RPMI8226 (cell line): ENCODE measurements around the gene CERS3.
"Not testable (repeated sequence)": the region's sequence is repeated elsewhere in the genome, so short reads cannot be mapped to it uniquely, and the experiment has no call there.

Source experiments
- DNase-seq: peaks from one replicate; pipeline ENCODE4 v3.0.0-alpha.2; 2015

Gene CERS3

DNA sequence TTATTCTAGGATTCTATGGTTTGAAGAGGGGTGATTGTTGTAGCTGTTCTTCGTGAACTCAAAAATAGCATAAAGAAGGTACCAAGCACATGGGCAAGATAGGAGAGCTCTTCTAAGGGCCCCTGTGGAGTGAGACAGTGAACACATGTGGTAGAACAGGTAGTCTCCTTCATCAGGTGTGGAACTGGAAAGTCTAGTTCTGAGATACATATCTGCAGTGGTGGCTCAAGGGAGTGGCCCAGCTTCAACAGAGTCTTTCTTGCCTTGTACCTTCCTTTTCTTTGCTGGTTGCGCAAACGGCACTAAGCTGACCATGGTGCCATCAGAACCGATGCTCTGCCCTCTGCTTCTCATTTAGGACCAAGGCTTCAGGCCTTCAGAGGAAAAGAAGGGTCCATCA, 65.2 kb downstream of the CERS3 start:
- DNase-seq, result no peak

DNA sequence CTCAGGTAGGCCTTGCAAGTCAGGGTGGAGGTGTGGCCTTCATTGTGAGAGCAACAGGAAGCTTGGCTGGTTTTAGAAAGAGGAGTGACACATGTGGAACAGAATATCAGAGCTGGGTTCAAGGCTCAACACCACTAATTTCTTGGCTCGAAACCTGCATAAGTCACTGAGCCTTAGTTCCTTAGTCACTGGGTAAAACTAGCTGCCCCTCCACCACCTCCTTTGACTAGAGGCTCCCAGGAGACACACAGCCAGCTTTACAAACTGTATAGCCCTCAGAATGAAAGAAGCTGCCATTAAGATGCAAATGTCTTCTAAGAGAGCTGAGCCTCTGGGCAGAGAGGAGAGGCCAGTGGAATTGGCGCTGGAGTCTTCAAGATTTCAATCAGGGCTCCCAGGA, 67.7 kb downstream of the CERS3 start:
- DNase-seq, result no peak

DNA sequence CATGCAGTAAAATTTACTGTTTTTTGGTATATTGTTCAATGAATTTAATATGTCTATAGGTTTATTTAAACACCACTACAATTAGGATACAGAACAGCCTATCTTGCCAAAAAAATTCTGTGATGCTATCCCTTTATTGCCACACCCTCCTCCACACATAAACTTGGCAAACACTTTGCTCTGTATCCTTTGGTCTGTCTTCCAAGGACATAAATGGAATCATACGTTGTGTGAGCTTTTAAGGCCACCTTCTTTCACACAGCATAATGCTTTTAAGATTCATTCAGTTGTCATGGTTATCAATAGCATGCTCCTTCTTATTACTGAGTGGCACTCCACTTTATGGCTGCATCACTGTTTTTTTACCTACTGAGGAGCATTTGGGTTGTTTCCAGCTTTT, 71.5 kb downstream of the CERS3 start:
- DNase-seq, result no peak

- DNase-seq, result no peak
Measured at GRCh38 chr15:100454148-100454547, 74.6 kb downstream of the CERS3 start.

DNA sequence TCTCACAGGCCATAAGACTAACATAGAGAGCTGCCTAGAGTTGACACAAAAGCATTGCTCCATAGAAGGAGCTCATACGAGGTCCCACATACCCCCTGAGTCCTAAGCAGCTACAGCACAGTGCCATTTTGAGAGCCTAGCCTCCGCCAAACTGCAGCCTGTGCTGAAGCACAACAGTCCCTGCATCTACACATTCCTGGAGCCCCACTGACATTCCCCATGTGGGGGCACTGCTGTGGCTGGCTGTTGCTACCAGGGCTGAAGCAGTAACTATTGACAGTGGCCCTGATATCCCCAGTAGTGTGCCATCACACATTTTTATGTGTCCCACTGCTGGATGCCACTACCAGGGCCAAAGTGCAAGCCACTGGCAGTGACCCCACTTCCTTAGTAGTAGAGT, 80.3 kb downstream of the CERS3 start:
- DNase-seq, result no peak

DNA sequence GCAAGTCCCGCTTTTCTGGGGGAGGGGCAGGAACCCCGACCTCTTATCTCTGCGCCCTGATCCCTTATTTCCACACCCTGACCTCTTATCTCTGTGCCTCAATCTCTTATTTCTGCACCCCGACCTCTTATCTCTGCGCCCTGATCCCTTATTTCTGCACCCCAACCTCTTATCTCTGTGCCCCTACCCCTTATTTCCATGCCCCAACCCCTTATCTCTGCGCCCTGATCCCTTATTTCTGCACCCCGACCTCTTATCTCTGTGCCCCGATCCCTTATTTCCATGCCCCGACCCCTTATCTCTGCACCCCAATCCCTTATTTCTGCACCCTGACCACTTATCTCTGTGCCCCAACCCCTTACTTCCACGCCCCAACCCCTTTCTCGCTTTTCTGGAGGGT, 87.7 kb downstream of the CERS3 start:
- not testable (repeated sequence) for DNase-seq

DNA sequence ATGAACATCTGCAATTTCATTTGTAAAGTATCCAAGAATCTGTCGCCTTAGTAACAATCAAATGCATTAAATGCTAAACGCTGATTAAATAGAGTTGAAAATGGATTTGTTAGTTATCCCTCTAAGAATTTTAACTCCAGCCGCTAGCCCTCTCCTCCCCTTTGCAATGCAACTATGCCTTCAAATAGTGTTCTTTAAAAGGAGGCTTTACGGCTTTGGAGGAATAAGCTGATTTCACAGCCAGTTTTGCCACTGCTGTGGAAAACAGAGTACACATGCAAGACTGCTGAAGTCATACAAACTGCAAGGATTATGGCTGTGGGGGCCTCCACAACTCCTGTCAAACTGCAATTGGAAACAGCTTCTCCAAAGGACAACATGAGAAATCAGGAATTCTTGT, 89.2 kb downstream of the CERS3 start:
- no peak for DNase-seq

DNA sequence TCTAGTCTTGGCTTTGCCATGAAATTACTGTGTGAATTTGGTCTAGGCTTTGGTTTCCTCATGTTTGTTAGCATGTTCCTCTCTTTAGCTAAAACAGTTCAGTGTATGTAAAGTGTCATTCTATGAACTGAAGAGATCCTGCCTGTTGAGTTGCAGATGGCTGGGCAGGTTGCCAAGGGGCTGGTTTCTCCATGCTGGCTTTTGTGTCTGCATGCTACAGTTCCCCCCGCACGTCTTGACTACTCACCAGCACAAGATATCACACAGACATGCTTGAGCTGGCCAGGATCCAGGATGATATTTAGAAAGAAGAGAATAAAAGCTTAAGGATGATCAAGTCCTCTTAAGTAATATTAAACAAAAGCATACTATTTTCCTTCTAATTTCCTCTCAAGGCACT, 90.2 kb downstream of the CERS3 start:
- peak; percentile 93 for DNase-seq

- no peak for DNase-seq
Measured at GRCh38 chr15:100437261-100437660, 91.5 kb downstream of the CERS3 start.

- no peak for DNase-seq
Measured at GRCh38 chr15:100434561-100434960, 94.2 kb downstream of the CERS3 start.

DNA sequence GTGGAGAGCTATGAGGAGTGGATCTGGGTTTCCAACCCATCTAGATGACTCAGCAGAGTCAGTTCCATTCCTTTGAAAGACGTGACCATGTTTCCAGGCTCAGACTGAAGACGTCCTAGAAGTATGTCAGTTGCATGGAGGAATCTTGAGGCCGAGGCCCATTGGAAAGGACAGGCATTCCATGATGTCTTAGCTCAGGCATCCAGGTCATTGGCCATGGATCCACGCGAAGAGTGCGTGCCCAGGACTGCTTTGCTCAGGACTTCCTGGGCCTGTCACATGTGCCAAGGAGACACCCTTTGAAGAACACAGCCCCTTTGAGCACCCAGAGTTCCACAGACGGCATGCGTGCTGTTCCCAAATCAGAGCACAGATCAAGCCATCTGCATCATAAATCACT, 94.7 kb downstream of the CERS3 start:
- DNase-seq, result no peak

DNA sequence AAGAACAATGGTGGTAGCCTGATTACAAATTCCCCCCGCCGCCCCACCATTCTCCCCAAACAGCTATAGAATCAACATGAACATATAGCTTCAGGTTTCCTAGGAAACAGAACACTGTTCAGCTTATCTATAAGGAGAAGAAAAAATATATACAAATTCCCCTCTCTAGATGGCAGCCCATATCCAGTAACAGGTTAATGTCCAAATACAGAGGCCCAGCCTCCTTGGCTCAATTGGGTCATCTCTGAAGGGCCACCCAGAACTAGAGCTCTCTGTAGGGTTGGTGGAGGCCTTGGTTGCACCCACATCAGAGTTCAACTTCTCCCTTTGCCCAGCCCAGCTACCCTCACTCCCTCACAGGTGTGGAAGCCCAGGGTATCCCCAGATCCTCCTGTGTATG, 95.4 kb downstream of the CERS3 start:
- DNase-seq, result no peak

DNA sequence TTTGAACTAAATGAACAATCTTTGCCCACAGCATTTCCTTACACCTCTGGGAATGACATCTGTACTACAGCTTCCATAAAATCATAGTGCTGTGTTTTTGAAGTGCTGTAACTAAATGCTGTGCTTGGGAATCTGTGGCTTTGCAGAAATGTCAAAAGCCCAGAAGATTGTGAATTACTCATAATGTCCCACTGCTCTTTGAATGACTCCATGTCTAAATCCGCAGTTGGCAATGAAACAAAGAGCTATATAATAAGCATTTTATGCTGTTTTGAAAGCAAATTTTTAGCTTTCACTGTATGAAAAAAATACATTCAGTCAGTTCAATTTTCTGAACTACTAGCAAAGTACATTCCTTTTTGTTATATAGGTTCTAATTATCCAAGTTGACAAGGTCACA, 98.3 kb downstream of the CERS3 start:
- DNase-seq, result no peak

DNA sequence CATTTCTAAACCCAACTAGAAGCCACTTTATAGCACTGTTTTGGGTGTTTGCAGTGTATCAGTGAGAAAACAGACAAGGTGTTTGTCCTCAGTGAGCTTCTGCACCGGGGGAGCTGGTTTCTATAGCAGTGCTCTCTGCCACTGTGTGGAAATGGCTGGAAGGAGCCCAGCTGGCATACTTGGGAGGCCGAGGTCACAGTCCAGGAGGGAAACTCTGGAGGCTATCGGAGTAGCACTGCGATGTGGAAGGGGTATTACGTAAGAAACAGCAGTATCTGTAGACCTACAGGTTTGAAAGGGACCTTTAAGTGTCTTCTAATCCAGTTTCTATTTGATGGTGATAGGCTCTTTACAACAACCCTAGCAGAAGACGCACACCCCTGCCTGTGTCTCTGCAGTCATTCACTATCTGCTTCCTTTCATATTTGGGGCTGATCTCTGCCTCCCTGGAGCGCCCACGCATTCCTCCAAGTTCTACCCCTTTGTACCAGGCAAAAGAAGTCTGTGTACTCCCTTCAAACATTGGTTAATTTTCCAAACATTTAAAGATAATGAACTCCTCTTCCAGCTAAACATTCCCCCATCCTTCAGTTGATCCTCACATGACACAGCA, 99.5 kb downstream of the CERS3 start:
- no peak for DNase-seq

DNA sequence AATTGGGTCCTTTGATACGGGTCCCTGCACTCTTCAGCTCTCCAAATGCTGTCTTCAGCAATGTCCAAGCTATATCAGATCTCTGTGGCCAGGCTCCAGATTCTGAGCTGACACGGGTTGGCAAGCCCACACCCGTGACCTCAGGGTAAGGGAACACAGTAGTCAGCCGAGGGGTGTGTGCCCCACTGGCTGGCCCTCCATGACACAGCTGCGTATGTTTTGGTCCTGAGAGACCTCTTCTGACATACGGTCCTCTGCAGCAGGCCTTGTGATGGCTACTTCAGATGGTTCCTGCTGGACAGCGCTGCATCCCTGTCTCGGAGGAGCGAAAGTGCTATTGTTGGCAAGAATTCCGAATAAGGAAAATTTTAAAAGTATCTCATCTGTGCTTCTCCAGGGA, 101.8 kb downstream of the CERS3 start:
- DNase-seq, result no peak

- no peak for DNase-seq
Measured at GRCh38 chr15:100405179-100405578, 123.6 kb downstream of the CERS3 start.

DNA sequence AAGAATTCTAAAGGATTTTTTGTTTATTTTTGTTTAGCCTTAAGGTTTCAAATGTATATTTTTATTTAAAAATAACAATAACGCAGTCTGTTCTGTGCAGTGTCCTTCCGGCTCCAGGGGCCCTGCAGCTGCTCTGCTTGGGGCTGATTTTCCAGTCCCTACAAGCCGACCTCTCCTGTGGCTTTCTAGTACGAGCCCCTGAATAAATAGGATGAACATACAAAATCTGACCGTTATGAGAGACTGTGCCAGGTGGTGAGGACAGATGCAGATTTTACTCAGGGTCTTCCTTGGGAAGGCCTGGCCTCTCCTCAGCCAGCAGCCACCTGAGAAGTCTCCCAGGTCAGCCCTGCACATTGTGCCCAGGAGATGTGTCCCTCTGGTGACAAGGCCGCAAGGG, 127.8 kb downstream of the CERS3 start:
- DNase-seq, result no peak

- DNase-seq, result peak; percentile 54
Measured at GRCh38 chr15:100394736-100395440, 133.9 kb downstream of the CERS3 start.

- DNase-seq, result no peak
Measured at GRCh38 chr15:100393008-100393407, 135.7 kb downstream of the CERS3 start.

GRCh38 chr15:100385300-100386050, 143.3 kb downstream of the CERS3 start:
- DNase-seq, result no peak

GRCh38 chr15:100384108-100384410, 144.7 kb downstream of the CERS3 start:
- no peak for DNase-seq

DNA sequence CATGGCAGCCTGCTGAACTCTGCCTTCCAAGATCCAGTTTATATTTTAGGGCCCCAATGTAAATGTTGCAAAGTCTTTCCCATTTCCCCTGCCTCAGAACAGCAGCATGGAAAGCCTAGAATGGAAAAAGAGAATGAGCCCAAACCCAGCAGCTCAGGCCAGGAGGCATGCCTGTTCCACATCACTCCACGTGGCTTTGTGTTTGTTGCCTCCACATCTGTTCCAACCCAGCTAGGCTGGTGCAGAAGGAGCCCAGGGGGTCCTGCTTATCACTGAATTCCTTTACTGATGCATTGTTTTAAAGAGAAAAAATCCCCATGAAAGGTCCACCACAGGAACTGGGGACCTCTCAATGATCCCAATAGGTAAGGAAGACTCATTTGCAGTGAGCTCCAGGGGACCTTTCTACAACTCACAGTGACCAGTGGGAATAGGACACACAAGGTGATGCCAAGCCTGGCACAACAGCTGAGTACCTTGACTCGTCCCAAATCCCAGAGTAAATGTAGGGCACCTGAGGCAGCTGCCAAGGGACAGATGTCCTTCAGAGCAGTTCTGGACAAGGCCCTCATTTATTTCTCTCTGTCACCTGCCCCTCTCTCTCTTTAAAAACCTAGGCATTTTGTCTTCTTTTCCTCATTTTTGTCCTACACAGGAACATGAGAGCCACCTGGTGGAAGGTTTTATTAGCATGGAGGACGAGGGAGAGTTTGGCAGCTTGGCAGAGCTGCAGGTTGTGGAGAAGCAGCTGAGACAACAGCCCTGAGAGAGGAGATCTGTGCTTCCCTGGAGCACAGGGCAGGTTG, 145.2 kb downstream of the CERS3 start:
- peak; percentile 71 for DNase-seq

GRCh38 chr15:100373942-100374341, 154.8 kb downstream of the CERS3 start:
- no peak for DNase-seq
